Upper lobe of left lung (tissue), 4 donors: ENCODE measurements around the gene LMO4.

Source experiments
- CTCF ChIP-seq, 6 experiments: fragments of 450-650 bp in 4 of 6; fragments of 200-600 bp in 2 of 6; sonication (generic) in 2 of 6; IDR thresholded peaks; one replicate each; pipeline ENCODE4 v1.5.1; 2016 to 2019; ENCODE audit warnings: antibody characterized with exemption in 6 of 6
- EP300 ChIP-seq, 4 donors: sonication (generic); formaldehyde crosslinking; IDR thresholded peaks; one replicate each; pipeline ENCODE4 v1.5.1; 2017; ENCODE audit warnings: antibody characterized with exemption in 4 of 4, control low read depth in 2 of 4
- POLR2AphosphoS5 ChIP-seq, 2 donors: sonication (generic); formaldehyde crosslinking; IDR thresholded peaks; one replicate each; pipeline ENCODE4 v1.5.1; 2017; ENCODE audit warnings: antibody characterized with exemption in 2 of 2

DNA sequence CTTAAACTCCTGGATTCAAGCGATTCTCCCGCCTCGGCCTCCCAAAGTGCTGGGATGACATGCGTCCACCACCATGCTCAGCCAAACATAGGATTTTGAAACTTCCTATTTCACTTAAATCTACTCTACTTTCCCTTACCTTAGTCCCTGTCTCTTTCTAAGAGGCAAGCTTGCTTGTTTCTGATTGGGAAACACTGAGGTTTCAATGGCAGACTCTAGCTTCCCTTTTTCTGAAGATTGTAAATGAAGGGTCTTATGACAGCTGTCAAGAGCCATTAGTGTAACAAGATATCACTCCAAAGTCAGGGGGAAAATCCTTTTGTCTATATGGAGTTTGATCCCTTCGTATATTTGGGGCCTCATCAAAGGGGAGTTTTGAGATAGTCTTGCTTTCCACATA is 23.5 kb upstream of the LMO4 start:
- TF ChIP-seq CTCF (IDR thresholded peaks at IDR 0.05): no peak
- no peak for TF ChIP-seq EP300 (IDR thresholded peaks at IDR 0.05)
- TF ChIP-seq POLR2AphosphoS5 (IDR thresholded peaks at IDR 0.05): no peak
